Activated naive CD8-positive, alpha-beta T cell treated with anti-CD3 and anti-CD28 coated beads, Interleukin-2, amount 10 ng/mL, durations not matched to agents 7 days and 5 days (primary cell): Measurements from ENCODE around the gene DECR2. TPM values are rescaled to one million over a fixed set of nuclear protein-coding genes. Genes with fewer than 3 reads are reported as not detected.

ENCODE experiments used
- ATAC-seq: fragments of 150-1000 bp; cut with Tn5 transposase; one replicate; pipeline ENCODE4 v1.10.0; 2021; ENCODE audit warnings: low read depth, moderate library complexity
- POLR2A ChIA-PET: fragments of 350-600 bp; sonication (Branson Sonifier 250); formaldehyde crosslinking; loops from one replicate; lab custom pipeline; 2021; ENCODE audit warnings: antibody characterized with exemption; lab: Charles Lee
- DNase-seq: peaks from one replicate; pipeline ENCODE4 v3.0.0; 2021
- H3K27ac Mint-ChIP-seq: one replicate; pipeline ENCODE4 v1.8.0; 2022; ENCODE audit warnings: mild to moderate bottlenecking, mixed read lengths
- H3K27me3 Mint-ChIP-seq: one replicate; pipeline ENCODE4 v1.8.0; 2022; ENCODE audit warnings: mild to moderate bottlenecking, moderate library complexity, mixed read lengths
- H3K36me3 Mint-ChIP-seq: one replicate; pipeline ENCODE4 v1.8.0; 2021; ENCODE audit warnings: mild to moderate bottlenecking, mixed read lengths
- H3K4me1 Mint-ChIP-seq: one replicate; pipeline ENCODE4 v1.8.0; 2021; ENCODE audit warnings: mixed read lengths
- H3K4me3 Mint-ChIP-seq: one replicate; pipeline ENCODE4 v1.8.0; 2022; ENCODE audit warnings: mild to moderate bottlenecking, moderate library complexity, mixed read lengths
- H3K9me3 Mint-ChIP-seq: one replicate; pipeline ENCODE4 v1.8.0; 2021; ENCODE audit warnings: mixed read lengths
- total RNA-seq, 2 experiments: library from RNA; stranded (reverse); gene quantifications; one replicate each; pipeline ENCODE4 v1.2.3, GENCODE V29; 2021

DECR2 gene
- total RNA-seq, 2 experiments from 2014 or later, result 5.6 to 7.9 TPM

GRCh38 chr16:460787-461186 lies 59.1 kb downstream of the DECR2 start:
- POLR2A ChIA-PET, result no interaction called here

More at GRCh38 chr16:460787-461186, 59.1 kb downstream of the DECR2 start:
- Mint-ChIP-seq H3K36me3 (no peaks in the 10 kb centered on the region), H3K4me1 (no peaks in the 10 kb centered on the region), H3K27me3 (no peaks in the 10 kb centered on the region), H3K9me3 (no peaks in the 10 kb centered on the region), H3K27ac (no peak overlapping the region), H3K4me3 (no peak overlapping the region)
- ATAC-seq (no peak), DNase-seq (no peak)

Other genes with a start within 250 kb of the DECR2 start
- gene HBZ, start 249.2 kb upstream of the DECR2 start, total RNA-seq, result not detected
- gene HBM, start 235.9 kb upstream of the DECR2 start, total RNA-seq, result not detected
- not detected for gene HBA2, start 229.0 kb upstream of the DECR2 start, total RNA-seq
- gene HBA1, start 225.2 kb upstream of the DECR2 start, total RNA-seq, result not detected
- gene HBQ1, start 221.4 kb upstream of the DECR2 start, total RNA-seq, result not detected
- 10 to 100 TPM; 83.8 to 86.2 TPM for gene LUC7L, start 172.4 kb upstream of the DECR2 start, total RNA-seq
- gene FAM234A, start 167.1 kb upstream of the DECR2 start, total RNA-seq, result 10 to 100 TPM; 21.0 to 21.1 TPM
- gene RGS11, start 125.9 kb upstream of the DECR2 start, total RNA-seq, result not detected
- not detected for gene ARHGDIG, start 121.3 kb upstream of the DECR2 start, total RNA-seq
- under 1 TPM in 1 of 2 experiments, not detected in 1; 0.31 TPM for gene PDIA2, start 118.7 kb upstream of the DECR2 start, total RNA-seq
- 10 to 100 TPM; 30.9 to 32.5 TPM for gene AXIN1, start 49.2 kb upstream of the DECR2 start, total RNA-seq
- gene MRPL28, start 31.3 kb upstream of the DECR2 start, total RNA-seq, result 10 to 100 TPM; 64.4 to 67.5 TPM
- gene PGAP6, start 19.9 kb upstream of the DECR2 start, total RNA-seq, result 10 to 100 TPM; 58.9 to 59.0 TPM
- 1 to 10 TPM; 8.2 to 8.8 TPM for gene NME4, start 4.7 kb upstream of the DECR2 start, total RNA-seq
- gene RAB11FIP3, start 23.8 kb downstream of the DECR2 start, total RNA-seq, result 10 to 100 TPM; 28.8 to 29.3 TPM
- 10 to 100 TPM; 83.5 to 87.4 TPM for gene CAPN15, start 125.8 kb downstream of the DECR2 start, total RNA-seq
- not detected for gene PRR35, start 158.5 kb downstream of the DECR2 start, total RNA-seq
- 1 to 10 TPM; 3.0 to 3.6 TPM for gene NHLRC4, start 165.1 kb downstream of the DECR2 start, total RNA-seq
- 10 to 100 TPM; 46.3 to 54.3 TPM for gene PIGQ, start 168.1 kb downstream of the DECR2 start, total RNA-seq
- gene RAB40C, start 188.2 kb downstream of the DECR2 start, total RNA-seq, result 10 to 100 TPM; 15.1 to 18.2 TPM
- gene WFIKKN1, start 229.1 kb downstream of the DECR2 start, total RNA-seq, result under 1 TPM; 0.47 to 0.60 TPM
- 10 to 100 TPM; 75.7 to 81.2 TPM for gene METTL26, start 234.4 kb downstream of the DECR2 start, total RNA-seq
- gene MCRIP2, start 239.9 kb downstream of the DECR2 start, total RNA-seq, result 10 to 100 TPM; 35.4 to 43.0 TPM
- gene WDR90, start 247.5 kb downstream of the DECR2 start, total RNA-seq, result 10 to 100 TPM; 73.2 to 79.1 TPM